Measurements from ENCODE around the gene SLC12A7. TPM values are rescaled to one million over a fixed set of nuclear protein-coding genes. Genes with fewer than 3 reads are reported as not detected.

Gene SLC12A7
- total RNA-seq, 1 experiment from 2014 or later: 48.2 TPM

DNA sequence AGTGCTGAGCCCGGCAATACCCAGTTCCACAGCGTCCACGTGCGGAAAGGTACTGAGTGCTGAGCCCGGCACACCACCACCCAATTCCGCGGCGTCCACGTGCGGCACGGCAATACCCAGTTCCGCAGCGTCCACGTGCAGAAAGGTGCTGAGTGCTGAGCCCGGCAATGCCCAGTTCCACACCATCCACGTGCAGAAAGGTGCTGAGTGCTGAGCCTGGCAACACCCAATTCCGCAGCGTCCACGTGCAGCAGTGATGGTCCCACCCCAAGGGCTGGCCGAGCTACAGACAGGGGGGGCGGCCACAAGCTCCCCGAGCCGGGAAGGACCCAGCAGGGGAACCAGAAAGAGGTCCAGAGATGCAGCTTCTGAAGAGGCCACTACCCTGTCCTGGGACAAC lies 20.2 kb downstream of the SLC12A7 start:
- ATAC-seq (no peak), DNase-seq (no peak)
- H3K4me1 ChIP-seq (ENCODE audit: insufficient read depth, low read length): no peaks in the 10 kb centered on the region
- no peak overlapping the region for H2AFZ ChIP-seq (ENCODE audit: low read length)
- no peaks in the 10 kb centered on the region for H3K9me3 ChIP-seq (ENCODE audit: low read length)
- CTCF ChIA-PET: no interaction called here
- intact Hi-C loops (cut with micrococcal nuclease): no loop called here
- H3K36me3 ChIP-seq (ENCODE audit: low read depth, low read length): peaks cover 28% of the 10 kb centered on the region; the same call in 1 of the 2 replicates
- POLR2A ChIA-PET (ENCODE audit: unreplicated experiment): no interaction called here
- H3K79me2 ChIP-seq (ENCODE audit: low read length): no peaks in the 10 kb centered on the region
- H3K4me2 ChIP-seq (ENCODE audit: low read length): no peak overlapping the region
- H4K20me1 ChIP-seq (ENCODE audit: low read length): 0 out of 2 replicates have a peak, but pooled peaks cover 18% of the 10 kb centered on the region
- BruUV-seq (replicated peaks): no TSS peak
- H3K4me3 ChIP-seq (ENCODE audit: low read length): no peak overlapping the region
- TF ChIP-seq, protein P1, sequence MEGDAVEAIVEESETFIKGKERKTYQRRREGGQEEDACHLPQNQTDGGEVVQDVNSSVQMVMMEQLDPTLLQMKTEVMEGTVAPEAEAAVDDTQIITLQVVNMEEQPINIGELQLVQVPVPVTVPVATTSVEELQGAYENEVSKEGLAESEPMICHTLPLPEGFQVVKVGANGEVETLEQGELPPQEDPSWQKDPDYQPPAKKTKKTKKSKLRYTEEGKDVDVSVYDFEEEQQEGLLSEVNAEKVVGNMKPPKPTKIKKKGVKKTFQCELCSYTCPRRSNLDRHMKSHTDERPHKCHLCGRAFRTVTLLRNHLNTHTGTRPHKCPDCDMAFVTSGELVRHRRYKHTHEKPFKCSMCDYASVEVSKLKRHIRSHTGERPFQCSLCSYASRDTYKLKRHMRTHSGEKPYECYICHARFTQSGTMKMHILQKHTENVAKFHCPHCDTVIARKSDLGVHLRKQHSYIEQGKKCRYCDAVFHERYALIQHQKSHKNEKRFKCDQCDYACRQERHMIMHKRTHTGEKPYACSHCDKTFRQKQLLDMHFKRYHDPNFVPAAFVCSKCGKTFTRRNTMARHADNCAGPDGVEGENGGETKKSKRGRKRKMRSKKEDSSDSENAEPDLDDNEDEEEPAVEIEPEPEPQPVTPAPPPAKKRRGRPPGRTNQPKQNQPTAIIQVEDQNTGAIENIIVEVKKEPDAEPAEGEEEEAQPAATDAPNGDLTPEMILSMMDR (conservative IDR thresholded peaks at IDR 0.05; ENCODE audit: low read depth, low read length): no peak
- no peak for TF ChIP-seq EZH2 (IDR thresholded peaks at IDR 0.05; ENCODE audit: low read length, unreplicated experiment)
- TF ChIP-seq EZH2phosphoT487 (IDR thresholded peaks at IDR 0.05; ENCODE audit: borderline replicate concordance, low read length): no peak
- H3K9ac ChIP-seq (ENCODE audit: low read length): no peak overlapping the region
- H3K27ac ChIP-seq (ENCODE audit: low read length): no peak overlapping the region
- H3K27me3 ChIP-seq (ENCODE audit: low read length): no peaks in the 10 kb centered on the region
- H3F3A ChIP-seq (ENCODE audit: low read length, unreplicated experiment): no peaks in the 10 kb centered on the region
- H3K9me2 ChIP-seq (replicated peaks; ENCODE audit: low read length): no peaks in the 10 kb centered on the region

DNA sequence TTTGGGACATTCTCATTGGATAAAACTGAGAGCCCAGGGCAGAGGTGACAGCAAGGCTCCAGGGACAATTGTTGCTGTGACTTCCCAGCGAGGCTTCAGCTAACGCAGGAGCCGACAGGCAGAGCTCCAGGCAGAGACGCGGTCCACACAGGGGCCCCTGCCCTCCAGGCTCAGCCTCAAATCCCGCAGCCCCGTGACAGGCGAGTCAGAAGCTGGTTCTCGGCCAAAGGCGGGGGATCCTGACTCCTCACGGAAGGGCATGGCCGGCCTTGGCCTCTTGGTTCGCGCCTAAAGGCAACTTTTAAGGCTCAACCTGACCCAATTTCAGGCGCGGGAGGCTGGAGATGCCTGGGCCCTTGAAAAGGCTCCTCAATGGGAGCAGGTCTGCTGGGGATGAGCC lies 21.3 kb downstream of the SLC12A7 start:
- DNase-seq: peak; percentile 31
- no TSS peak for BruUV-seq (replicated peaks)
- Histone ChIP-seq H3K9me2 (replicated peaks; ENCODE audit: low read length) (no peaks in the 10 kb centered on the region), H3K9me3 (ENCODE audit: low read length) (no peaks in the 10 kb centered on the region), H3F3A (ENCODE audit: low read length, unreplicated experiment) (no peaks in the 10 kb centered on the region), H3K4me1 (ENCODE audit: insufficient read depth, low read length) (no peaks in the 10 kb centered on the region), H3K27me3 (ENCODE audit: low read length) (no peaks in the 10 kb centered on the region), H3K4me2 (ENCODE audit: low read length) (no peak overlapping the region), H3K79me2 (ENCODE audit: low read length) (no peaks in the 10 kb centered on the region), H3K36me3 (ENCODE audit: low read depth, low read length) (peaks cover 23% of the 10 kb centered on the region; the same call in 1 of the 2 replicates), H3K27ac (ENCODE audit: low read length) (no peak overlapping the region), H3K9ac (ENCODE audit: low read length) (no peak overlapping the region), H4K20me1 (ENCODE audit: low read length) (0 out of 2 replicates have a peak, but pooled peaks cover 10% of the 10 kb centered on the region), H2AFZ (ENCODE audit: low read length) (no peak overlapping the region), H3K4me3 (ENCODE audit: low read length) (no peak overlapping the region)
- TF ChIP-seq EZH2phosphoT487 (IDR thresholded peaks at IDR 0.05; ENCODE audit: borderline replicate concordance, low read length): no peak
- TF ChIP-seq EZH2 (IDR thresholded peaks at IDR 0.05; ENCODE audit: low read length, unreplicated experiment): no peak
- TF ChIP-seq, protein P1 (conservative IDR thresholded peaks at IDR 0.05; ENCODE audit: low read depth, low read length): no peak
- peak; percentile 58; the same call in 1 of the 2 replicates for ATAC-seq
- ChIA-PET CTCF (no interaction called here), POLR2A (ENCODE audit: unreplicated experiment) (no interaction called here)
- intact Hi-C loops (cut with micrococcal nuclease): no loop called here

DNA sequence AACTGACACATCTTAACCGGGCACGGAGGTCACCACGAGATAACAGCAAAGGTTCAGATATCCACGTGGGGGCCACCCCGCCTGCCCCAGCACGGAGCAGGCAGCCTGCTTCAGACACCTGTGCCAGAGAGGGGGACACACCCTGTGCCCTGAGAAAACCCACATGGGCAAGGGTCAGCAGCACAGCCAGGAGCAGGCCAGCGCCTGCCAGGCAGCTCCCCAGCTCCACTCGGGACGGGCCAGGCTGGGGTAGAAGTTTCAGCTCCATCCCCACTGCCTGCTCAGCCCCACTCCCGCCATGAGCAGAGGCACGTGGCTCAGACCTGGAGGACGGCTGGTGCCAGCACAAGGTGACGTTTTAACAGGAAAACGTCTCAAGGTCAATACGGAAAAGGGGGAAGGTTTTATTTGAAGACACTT lies 22.2 kb downstream of the SLC12A7 start:
- ChIA-PET POLR2A (ENCODE audit: unreplicated experiment) (no interaction called here), CTCF (no interaction called here)
- H4K20me1 ChIP-seq (ENCODE audit: low read length): 0 out of 2 replicates have a peak, but pooled peaks cover 5% of the 10 kb centered on the region
- H3K27ac ChIP-seq (ENCODE audit: low read length): no peak overlapping the region
- no TSS peak for BruUV-seq (replicated peaks)
- no peaks in the 10 kb centered on the region for H3K27me3 ChIP-seq (ENCODE audit: low read length)
- no peaks in the 10 kb centered on the region for H3F3A ChIP-seq (ENCODE audit: low read length, unreplicated experiment)
- no peak for ATAC-seq
- no peaks in the 10 kb centered on the region for H3K79me2 ChIP-seq (ENCODE audit: low read length)
- H3K36me3 ChIP-seq (ENCODE audit: low read depth, low read length): peaks cover 22% of the 10 kb centered on the region; the same call in 1 of the 2 replicates
- no peaks in the 10 kb centered on the region for H3K9me3 ChIP-seq (ENCODE audit: low read length)
- H3K4me2 ChIP-seq (ENCODE audit: low read length): no peak overlapping the region
- intact Hi-C loops (cut with micrococcal nuclease): no loop called here
- DNase-seq: no peak
- H3K9me2 ChIP-seq (replicated peaks; ENCODE audit: low read length): no peaks in the 10 kb centered on the region
- no peaks in the 10 kb centered on the region for H3K4me1 ChIP-seq (ENCODE audit: insufficient read depth, low read length)
- no peak overlapping the region for H3K4me3 ChIP-seq (ENCODE audit: low read length)
- H2AFZ ChIP-seq (ENCODE audit: low read length): no peak overlapping the region
- H3K9ac ChIP-seq (ENCODE audit: low read length): no peak overlapping the region
- TF ChIP-seq, protein P1 (conservative IDR thresholded peaks at IDR 0.05; ENCODE audit: low read depth, low read length): no peak
- TF ChIP-seq EZH2phosphoT487 (IDR thresholded peaks at IDR 0.05; ENCODE audit: borderline replicate concordance, low read length): no peak
- no peak for TF ChIP-seq EZH2 (IDR thresholded peaks at IDR 0.05; ENCODE audit: low read length, unreplicated experiment)

All from PC-3 (cell line).